ENCODE measurements around the gene PPP2R5D.

PPP2R5D gene

GRCh38 chr6:42973926-42974325, 10.4 kb upstream of the PPP2R5D start:
- peaks cover 13% of the 10 kb centered on the region for H3K79me2 ChIP-seq (ENCODE audit: insufficient read depth, low read length)
- H2AFZ ChIP-seq (ENCODE audit: low read length) = no peak overlapping the region
- H3K4me3 ChIP-seq (ENCODE audit: low read length, poor library complexity, severe bottlenecking) = no peak overlapping the region
- no peaks in the 10 kb centered on the region for H3K27me3 ChIP-seq (ENCODE audit: insufficient read depth, low read length, poor library complexity, severe bottlenecking)
- TF ChIP-seq CTCF (conservative IDR thresholded peaks at IDR 0.05; ENCODE audit: low read length) (no peak), EZH2phosphoT487 (IDR thresholded peaks at IDR 0.05; ENCODE audit: borderline replicate concordance) (no peak)
- peaks cover 3% of the 10 kb centered on the region for H4K20me1 ChIP-seq (ENCODE audit: insufficient read depth, low read length, poor library complexity, severe bottlenecking)
- no peak overlapping the region for H3K4me2 ChIP-seq (ENCODE audit: low read depth, low read length, poor library complexity, severe bottlenecking)
- H3K9me2 ChIP-seq (replicated peaks; ENCODE audit: low read depth, low read length) = no peaks in the 10 kb centered on the region
- H3K36me3 ChIP-seq (ENCODE audit: insufficient read depth, low read length) = no peaks in the 10 kb centered on the region
- H3K9ac ChIP-seq (ENCODE audit: low read depth, low read length, poor library complexity, severe bottlenecking) = no peak overlapping the region
- peaks cover 6% of the 10 kb centered on the region for H3K4me1 ChIP-seq (ENCODE audit: insufficient read depth, low read length, poor library complexity, severe bottlenecking)
- no peaks in the 10 kb centered on the region for H3F3A ChIP-seq (ENCODE audit: low read depth)
- no peaks in the 10 kb centered on the region for H3K9me3 ChIP-seq (ENCODE audit: insufficient read depth, low read depth, low read length)

- Histone ChIP-seq H3K9me3 (ENCODE audit: insufficient read depth, low read depth, low read length) (no peaks in the 10 kb centered on the region), H4K20me1 (ENCODE audit: insufficient read depth, low read length, poor library complexity, severe bottlenecking) (peaks cover 3% of the 10 kb centered on the region), H3K36me3 (ENCODE audit: insufficient read depth, low read length) (no peaks in the 10 kb centered on the region), H3K79me2 (ENCODE audit: insufficient read depth, low read length) (peaks cover 13% of the 10 kb centered on the region), H3K4me2 (ENCODE audit: low read depth, low read length, poor library complexity, severe bottlenecking) (no peak overlapping the region), H3K4me3 (ENCODE audit: low read length, poor library complexity, severe bottlenecking) (no peak overlapping the region), H2AFZ (ENCODE audit: low read length) (no peak overlapping the region), H3F3A (ENCODE audit: low read depth) (no peaks in the 10 kb centered on the region), H3K9ac (ENCODE audit: low read depth, low read length, poor library complexity, severe bottlenecking) (no peak overlapping the region), H3K9me2 (replicated peaks; ENCODE audit: low read depth, low read length) (no peaks in the 10 kb centered on the region), H3K4me1 (ENCODE audit: insufficient read depth, low read length, poor library complexity, severe bottlenecking) (peaks cover 13% of the 10 kb centered on the region), H3K27me3 (ENCODE audit: insufficient read depth, low read length, poor library complexity, severe bottlenecking) (no peaks in the 10 kb centered on the region)
- TF ChIP-seq CTCF (conservative IDR thresholded peaks at IDR 0.05; ENCODE audit: low read length) (no peak), EZH2phosphoT487 (IDR thresholded peaks at IDR 0.05; ENCODE audit: borderline replicate concordance) (no peak)
Measured at GRCh38 chr6:42974919-42975505, 9.4 kb upstream of the PPP2R5D start.

- peak overlapping the region; percentile 89 for H3K4me3 ChIP-seq (ENCODE audit: low read length, poor library complexity, severe bottlenecking)
Measured at GRCh38 chr6:42978487-42978838, 5.9 kb upstream of the PPP2R5D start.

More at GRCh38 chr6:42978487-42978838, 5.9 kb upstream of the PPP2R5D start:
- H3K79me2 ChIP-seq (ENCODE audit: insufficient read depth, low read length) = peaks cover 13% of the 10 kb centered on the region
- H3K9me3 ChIP-seq (ENCODE audit: insufficient read depth, low read depth, low read length) = no peaks in the 10 kb centered on the region
- H3F3A ChIP-seq (ENCODE audit: low read depth) = no peaks in the 10 kb centered on the region
- H3K4me2 ChIP-seq (ENCODE audit: low read depth, low read length, poor library complexity, severe bottlenecking) = peak overlapping the region; percentile 97
- no peaks in the 10 kb centered on the region for H3K27me3 ChIP-seq (ENCODE audit: insufficient read depth, low read length, poor library complexity, severe bottlenecking)
- peaks cover 3% of the 10 kb centered on the region for H4K20me1 ChIP-seq (ENCODE audit: insufficient read depth, low read length, poor library complexity, severe bottlenecking)
- no peaks in the 10 kb centered on the region for H3K36me3 ChIP-seq (ENCODE audit: insufficient read depth, low read length)
- H3K9ac ChIP-seq (ENCODE audit: low read depth, low read length, poor library complexity, severe bottlenecking) = peak overlapping the region; percentile 87
- TF ChIP-seq EZH2phosphoT487 (IDR thresholded peaks at IDR 0.05; ENCODE audit: borderline replicate concordance) = no peak
- TF ChIP-seq CTCF (conservative IDR thresholded peaks at IDR 0.05; ENCODE audit: low read length) = no peak
- H3K9me2 ChIP-seq (replicated peaks; ENCODE audit: low read depth, low read length) = no peaks in the 10 kb centered on the region
- H3K4me1 ChIP-seq (ENCODE audit: insufficient read depth, low read length, poor library complexity, severe bottlenecking) = peaks cover 15% of the 10 kb centered on the region
- H2AFZ ChIP-seq (ENCODE audit: low read length) = peak overlapping the region; percentile 78; the same call in 1 of the 2 replicates
